IMR-90 (cell line): ENCODE measurements around the gene MMP23B.

ENCODE experiments used
- BHLHE40 ChIP-seq: fragments of 150-350 bp; IDR thresholded peaks from 2 replicates; pipeline ENCODE4 v1.6.1; 2016; ENCODE audit warnings: mild to moderate bottlenecking, low read depth, low read length
- CEBPB ChIP-seq: IDR thresholded peaks from 2 replicates; pipeline ENCODE4 v1.6.1; 2012; ENCODE audit warnings: low read depth, low read length, improper control_type of control experiment
- CTCF ChIP-seq: conservative IDR thresholded peaks from 2 replicates; pipeline ENCODE4 v1.5.1; 2012; ENCODE audit warnings: mild to moderate bottlenecking, low read depth, low read length, improper control_type of control experiment
- MAZ ChIP-seq: IDR thresholded peaks from 2 replicates; pipeline ENCODE4 v1.6.1; 2012; ENCODE audit warnings: low read depth, mild to moderate bottlenecking, low read length, improper control_type of control experiment, moderate library complexity, borderline replicate concordance
- POLR2A ChIP-seq: IDR thresholded peaks from 2 replicates; pipeline ENCODE4 v1.6.1; 2012; ENCODE audit warnings: mild to moderate bottlenecking, low read depth, low read length

GRCh38 chr1:1609822-1610485, 22.0 kb upstream of the MMP23B start:
- TF ChIP-seq CTCF (no peak), BHLHE40 (no peak), CEBPB (no peak), MAZ (no peak), POLR2A (no peak)
